ENCODE data around the gene SUB1.
"Not testable (repeated sequence)": the region's sequence is repeated elsewhere in the genome, so short reads cannot be mapped to it uniquely, and the experiment has no call there.

SUB1 gene

GRCh38 chr5:32585446-32586275 lies at the start of gene SUB1:
Gene SUB1, plus strand, starts transcription at chr5:32585557. Its CDS starts 2,956 bp downstream, at chr5:32588513.
- Mint-ChIP-seq H3K4me1 (peaks cover 66% of the 10 kb centered on the region), H3K27ac (ENCODE audit: low read depth) (peak within 1 kb of the TSS; percentile 95)
- ATAC-seq (replicated peaks; ENCODE audit: extremely low read depth, poor library complexity, severe bottlenecking): peak; percentile 89

GRCh38 chr5:32536246-32536645 lies 49.1 kb upstream of the SUB1 start:
- ATAC-seq (replicated peaks; ENCODE audit: extremely low read depth, poor library complexity, severe bottlenecking): no peak
- Mint-ChIP-seq H3K4me1 (peaks cover 64% of the 10 kb centered on the region), H3K4me3 (no peak overlapping the region), H3K27ac (ENCODE audit: low read depth) (no peak overlapping the region), H3K27me3 (no peaks in the 10 kb centered on the region), H3K36me3 (ENCODE audit: insufficient read depth) (peaks cover 13% of the 10 kb centered on the region), H3K9me3 (no peaks in the 10 kb centered on the region)
- no peak for DNase-seq (ENCODE audit: low spot score in 2 of 2)

More at GRCh38 chr5:32585446-32586275, at the start of gene SUB1:
- H3K27me3 Mint-ChIP-seq: no peaks in the 10 kb centered on the region
- peak; percentile 88 to 91 for DNase-seq (ENCODE audit: low spot score in 2 of 2)
- H3K36me3 Mint-ChIP-seq (ENCODE audit: insufficient read depth): peaks cover 40% of the 10 kb centered on the region
- H3K9me3 Mint-ChIP-seq: no peaks in the 10 kb centered on the region
- H3K4me3 Mint-ChIP-seq: peak within 1 kb of the TSS; percentile 92

GRCh38 chr5:32537437-32538029 lies 47.8 kb upstream of the SUB1 start:
- peak; percentile 45 for ATAC-seq (replicated peaks; ENCODE audit: extremely low read depth, poor library complexity, severe bottlenecking)
- not testable (repeated sequence) for H3K9me3 Mint-ChIP-seq; H3K27me3 Mint-ChIP-seq; H3K36me3 Mint-ChIP-seq (ENCODE audit: insufficient read depth); DNase-seq (ENCODE audit: low spot score in 2 of 2)
- Mint-ChIP-seq H3K4me3 (peak overlapping the region; percentile 7), H3K4me1 (peaks cover 63% of the 10 kb centered on the region), H3K27ac (ENCODE audit: low read depth) (peak overlapping the region; percentile 42)

GRCh38 chr5:32538031-32538547 lies 47.3 kb upstream of the SUB1 start:
- Mint-ChIP-seq H3K36me3 (ENCODE audit: insufficient read depth) (peaks cover 7% of the 10 kb centered on the region), H3K4me1 (peaks cover 61% of the 10 kb centered on the region), H3K4me3 (peak overlapping the region; percentile 7), H3K27ac (ENCODE audit: low read depth) (peak overlapping the region; percentile 42), H3K27me3 (no peaks in the 10 kb centered on the region), H3K9me3 (no peaks in the 10 kb centered on the region)
- ATAC-seq (replicated peaks; ENCODE audit: extremely low read depth, poor library complexity, severe bottlenecking) (peak; percentile 93), DNase-seq (ENCODE audit: low spot score in 2 of 2) (peak in 1 of 2 donors; percentile 46)

- ATAC-seq (replicated peaks; ENCODE audit: extremely low read depth, poor library complexity, severe bottlenecking) (no peak), DNase-seq (ENCODE audit: low spot score in 2 of 2) (no peak)
- Mint-ChIP-seq H3K4me3 (no peak overlapping the region), H3K9me3 (no peaks in the 10 kb centered on the region), H3K27ac (ENCODE audit: low read depth) (no peak overlapping the region), H3K36me3 (ENCODE audit: insufficient read depth) (peaks cover 4% of the 10 kb centered on the region), H3K27me3 (no peaks in the 10 kb centered on the region), H3K4me1 (peaks cover 59% of the 10 kb centered on the region)
Measured at GRCh38 chr5:32539981-32540845, 45.1 kb upstream of the SUB1 start.

- peaks cover 2% of the 10 kb centered on the region for H3K36me3 Mint-ChIP-seq (ENCODE audit: insufficient read depth)
- peaks cover 53% of the 10 kb centered on the region for H3K4me1 Mint-ChIP-seq
Measured at GRCh38 chr5:32541241-32541640, 44.1 kb upstream of the SUB1 start.

GRCh38 chr5:32542216-32543059 lies 42.9 kb upstream of the SUB1 start:
- Mint-ChIP-seq H3K9me3 (no peaks in the 10 kb centered on the region), H3K4me1 (peaks cover 48% of the 10 kb centered on the region), H3K36me3 (ENCODE audit: insufficient read depth) (peaks cover 2% of the 10 kb centered on the region), H3K4me3 (no peak overlapping the region), H3K27me3 (no peaks in the 10 kb centered on the region), H3K27ac (ENCODE audit: low read depth) (peak overlapping the region; percentile 78)
- DNase-seq (ENCODE audit: low spot score in 2 of 2): no peak
- ATAC-seq (replicated peaks; ENCODE audit: extremely low read depth, poor library complexity, severe bottlenecking): no peak

More at GRCh38 chr5:32541241-32541640, 44.1 kb upstream of the SUB1 start:
- no peak overlapping the region for H3K27ac Mint-ChIP-seq (ENCODE audit: low read depth)
- no peak for DNase-seq (ENCODE audit: low spot score in 2 of 2)
- H3K9me3 Mint-ChIP-seq: no peaks in the 10 kb centered on the region
- H3K27me3 Mint-ChIP-seq: no peaks in the 10 kb centered on the region
- no peak for ATAC-seq (replicated peaks; ENCODE audit: extremely low read depth, poor library complexity, severe bottlenecking)
- H3K4me3 Mint-ChIP-seq: no peak overlapping the region

GRCh38 chr5:32543291-32543690 lies 42.1 kb upstream of the SUB1 start:
- Mint-ChIP-seq H3K4me1 (peaks cover 44% of the 10 kb centered on the region), H3K27me3 (no peaks in the 10 kb centered on the region), H3K27ac (ENCODE audit: low read depth) (no peak overlapping the region), H3K9me3 (no peaks in the 10 kb centered on the region), H3K36me3 (ENCODE audit: insufficient read depth) (peaks cover 2% of the 10 kb centered on the region), H3K4me3 (no peak overlapping the region)
- ATAC-seq (replicated peaks; ENCODE audit: extremely low read depth, poor library complexity, severe bottlenecking): no peak
- no peak for DNase-seq (ENCODE audit: low spot score in 2 of 2)

GRCh38 chr5:32545102-32545800 lies 40.1 kb upstream of the SUB1 start:
- no peaks in the 10 kb centered on the region for H3K9me3 Mint-ChIP-seq
- peaks cover 2% of the 10 kb centered on the region for H3K36me3 Mint-ChIP-seq (ENCODE audit: insufficient read depth)
- H3K27me3 Mint-ChIP-seq: no peaks in the 10 kb centered on the region
- H3K27ac Mint-ChIP-seq (ENCODE audit: low read depth): no peak overlapping the region
- peaks cover 31% of the 10 kb centered on the region for H3K4me1 Mint-ChIP-seq
- no peak overlapping the region for H3K4me3 Mint-ChIP-seq
- no peak for ATAC-seq (replicated peaks; ENCODE audit: extremely low read depth, poor library complexity, severe bottlenecking)
- no peak for DNase-seq (ENCODE audit: low spot score in 2 of 2)

GRCh38 chr5:32551194-32551593 lies 34.2 kb upstream of the SUB1 start:
- DNase-seq (ENCODE audit: low spot score in 2 of 2): no peak
- Mint-ChIP-seq H3K4me1 (peaks cover 17% of the 10 kb centered on the region), H3K9me3 (no peaks in the 10 kb centered on the region), H3K27ac (ENCODE audit: low read depth) (no peak overlapping the region), H3K36me3 (ENCODE audit: insufficient read depth) (peaks cover 3% of the 10 kb centered on the region), H3K27me3 (no peaks in the 10 kb centered on the region), H3K4me3 (no peak overlapping the region)
- no peak for ATAC-seq (replicated peaks; ENCODE audit: extremely low read depth, poor library complexity, severe bottlenecking)

GRCh38 chr5:32551865-32552264 lies 33.5 kb upstream of the SUB1 start:
- no peaks in the 10 kb centered on the region for H3K9me3 Mint-ChIP-seq
- ATAC-seq (replicated peaks; ENCODE audit: extremely low read depth, poor library complexity, severe bottlenecking) (no peak), DNase-seq (ENCODE audit: low spot score in 2 of 2) (no peak)
- peaks cover 17% of the 10 kb centered on the region for H3K4me1 Mint-ChIP-seq
- peaks cover 3% of the 10 kb centered on the region for H3K36me3 Mint-ChIP-seq (ENCODE audit: insufficient read depth)
- H3K27me3 Mint-ChIP-seq: no peaks in the 10 kb centered on the region
- no peak overlapping the region for H3K27ac Mint-ChIP-seq (ENCODE audit: low read depth)
- H3K4me3 Mint-ChIP-seq: no peak overlapping the region

All from central memory CD8-positive, alpha-beta T cell (primary cell).